Suprapubic skin (tissue), 4 donors: ENCODE results near the gene FOXK1.

Experiments used
- EP300 ChIP-seq: sonication (generic); formaldehyde crosslinking; IDR thresholded peaks from one replicate; pipeline ENCODE4 v1.6.1; 2017; ENCODE audit warnings: antibody characterized with exemption
- POLR2A ChIP-seq, 2 donors: fragments of 450-650 bp; IDR thresholded peaks; one replicate each; pipeline ENCODE4 v1.6.1; 2017; ENCODE audit warnings: antibody characterized with exemption in 2 of 2, mild to moderate bottlenecking in 2 of 2, moderate library complexity in 2 of 2
- POLR2AphosphoS5 ChIP-seq, 3 donors: sonication (generic); formaldehyde crosslinking; IDR thresholded peaks; one replicate each; pipeline ENCODE4 v1.6.1; 2017; ENCODE audit warnings: antibody characterized with exemption in 3 of 3
- TF ChIP-seq, protein P1 (sequence below), 2 donors: fragments of 200-600 bp in 1 of 2; fragments of 450-650 bp in 1 of 2; sonication (generic) in 1 of 2; IDR thresholded peaks; one replicate each; pipeline ENCODE4 v1.5.1; 2016 to 2019; ENCODE audit warnings: antibody characterized with exemption in 2 of 2, mild to moderate bottlenecking in 1 of 2, moderate library complexity in 1 of 2

DNA sequence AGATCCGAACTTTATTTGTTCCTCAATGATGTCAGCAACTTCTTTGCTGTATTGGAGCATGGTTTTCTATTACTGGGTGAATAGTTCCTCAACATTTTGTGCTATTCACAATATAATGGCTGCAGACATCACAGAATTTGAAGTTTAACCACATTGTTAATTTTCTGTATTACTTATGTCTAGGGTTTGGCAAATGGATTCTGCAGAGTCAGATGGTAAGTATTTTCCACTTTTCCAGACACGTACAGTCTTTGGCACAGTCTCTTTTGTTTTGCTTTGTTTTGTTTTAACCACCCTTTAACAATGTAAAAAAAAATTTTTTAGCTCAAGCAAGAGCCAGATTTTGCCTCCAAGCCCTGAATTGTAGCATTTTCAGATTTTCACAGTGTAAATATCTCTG, 36.8 kb upstream of the FOXK1 start:
- TF ChIP-seq, protein P1, sequence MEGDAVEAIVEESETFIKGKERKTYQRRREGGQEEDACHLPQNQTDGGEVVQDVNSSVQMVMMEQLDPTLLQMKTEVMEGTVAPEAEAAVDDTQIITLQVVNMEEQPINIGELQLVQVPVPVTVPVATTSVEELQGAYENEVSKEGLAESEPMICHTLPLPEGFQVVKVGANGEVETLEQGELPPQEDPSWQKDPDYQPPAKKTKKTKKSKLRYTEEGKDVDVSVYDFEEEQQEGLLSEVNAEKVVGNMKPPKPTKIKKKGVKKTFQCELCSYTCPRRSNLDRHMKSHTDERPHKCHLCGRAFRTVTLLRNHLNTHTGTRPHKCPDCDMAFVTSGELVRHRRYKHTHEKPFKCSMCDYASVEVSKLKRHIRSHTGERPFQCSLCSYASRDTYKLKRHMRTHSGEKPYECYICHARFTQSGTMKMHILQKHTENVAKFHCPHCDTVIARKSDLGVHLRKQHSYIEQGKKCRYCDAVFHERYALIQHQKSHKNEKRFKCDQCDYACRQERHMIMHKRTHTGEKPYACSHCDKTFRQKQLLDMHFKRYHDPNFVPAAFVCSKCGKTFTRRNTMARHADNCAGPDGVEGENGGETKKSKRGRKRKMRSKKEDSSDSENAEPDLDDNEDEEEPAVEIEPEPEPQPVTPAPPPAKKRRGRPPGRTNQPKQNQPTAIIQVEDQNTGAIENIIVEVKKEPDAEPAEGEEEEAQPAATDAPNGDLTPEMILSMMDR (IDR thresholded peaks at IDR 0.05): no peak
- TF ChIP-seq POLR2A (IDR thresholded peaks at IDR 0.05) (no peak), EP300 (no peak), POLR2AphosphoS5 (IDR thresholded peaks at IDR 0.05) (no peak)
